GM12878 (cell line): ENCODE measurements around the gene ATF6.

ENCODE experiments used
- BCL11A ChIP-seq: IDR thresholded peaks from 2 replicates; pipeline ENCODE4 v1.6.1; 2011; ENCODE audit warnings: low read depth, low read length
- CBX3 ChIP-seq: fragments of 200-600 bp; sonication (generic); IDR thresholded peaks from 2 replicates; pipeline ENCODE4 v1.6.1; 2016; ENCODE audit warnings: low read depth, borderline replicate concordance
- CHD4 ChIP-seq: fragments of 200-600 bp; sonication (generic); IDR thresholded peaks from 2 replicates; pipeline ENCODE4 v1.6.1; 2016; ENCODE audit warnings: mild to moderate bottlenecking
- CREM ChIP-seq: IDR thresholded peaks from 2 replicates; pipeline ENCODE4 v1.6.1; 2014; ENCODE audit warnings: antibody characterized with exemption, low read depth
- ELK1 ChIP-seq: IDR thresholded peaks from 2 replicates; pipeline ENCODE4 v1.6.1; 2012; ENCODE audit warnings: low read depth, low read length, improper control_type of control experiment
- EP300 ChIP-seq, 2 experiments: fragments of 150-350 bp in 1 of 2; IDR thresholded peaks; 2 replicates each; pipeline ENCODE4 v1.6.1; 2011 to 2012; ENCODE audit warnings: low read depth in 2 of 2, low read length in 2 of 2, borderline replicate concordance in 1 of 2, improper control_type of control experiment in 1 of 2, inconsistent platforms in 1 of 2; ENCODE audit not compliant: control insufficient read depth in 1 of 2
- ESRRA ChIP-seq: IDR thresholded peaks from 2 replicates; pipeline ENCODE4 v1.6.1; 2012; ENCODE audit warnings: mild to moderate bottlenecking, low read length, improper control_type of control experiment
- GABPA ChIP-seq: IDR thresholded peaks from 2 replicates; pipeline ENCODE4 v1.6.1; 2014; ENCODE audit warnings: antibody characterized with exemption, low read depth, mild to moderate bottlenecking, inconsistent platforms
- HDAC2 ChIP-seq: fragments of 200-600 bp; sonication (generic); IDR thresholded peaks from 2 replicates; pipeline ENCODE4 v1.6.1; 2017
- POLR2AphosphoS2 ChIP-seq: IDR thresholded peaks from 2 replicates; pipeline ENCODE4 v1.6.1; 2011; ENCODE audit warnings: low read depth, mild to moderate bottlenecking, low read length, improper control_type of control experiment, moderate library complexity
- POLR2AphosphoS5 ChIP-seq: IDR thresholded peaks from 2 replicates; pipeline ENCODE4 v1.6.1; 2011; ENCODE audit warnings: mild to moderate bottlenecking, low read length, inconsistent platforms
- RAD21 ChIP-seq: IDR thresholded peaks from 2 replicates; pipeline ENCODE4 v1.6.1; 2011; ENCODE audit warnings: mild to moderate bottlenecking, low read depth, low read length, moderate library complexity; ENCODE audit not compliant: insufficient read depth
- TF ChIP-seq, protein P1 (sequence below): fragments of 450-650 bp; IDR thresholded peaks from 2 replicates; pipeline ENCODE4 v1.6.1; 2017; ENCODE audit warnings: mild to moderate bottlenecking
- TF ChIP-seq, protein P2 (sequence below), 3 experiments: IDR thresholded peaks in 2 of 3; conservative IDR thresholded peaks in 1 of 3; 2 replicates each; pipeline ENCODE4 v1.5.1; 2011; ENCODE audit warnings: low read depth in 3 of 3, low read length in 3 of 3, mild to moderate bottlenecking in 3 of 3, control low read depth in 2 of 3, moderate library complexity in 2 of 3, inconsistent platforms in 1 of 3, mixed read lengths in 1 of 3; ENCODE audit not compliant: control insufficient read depth in 2 of 3, insufficient read depth in 1 of 3; ENCODE audit errors: extremely low read depth in 1 of 3

DNA sequence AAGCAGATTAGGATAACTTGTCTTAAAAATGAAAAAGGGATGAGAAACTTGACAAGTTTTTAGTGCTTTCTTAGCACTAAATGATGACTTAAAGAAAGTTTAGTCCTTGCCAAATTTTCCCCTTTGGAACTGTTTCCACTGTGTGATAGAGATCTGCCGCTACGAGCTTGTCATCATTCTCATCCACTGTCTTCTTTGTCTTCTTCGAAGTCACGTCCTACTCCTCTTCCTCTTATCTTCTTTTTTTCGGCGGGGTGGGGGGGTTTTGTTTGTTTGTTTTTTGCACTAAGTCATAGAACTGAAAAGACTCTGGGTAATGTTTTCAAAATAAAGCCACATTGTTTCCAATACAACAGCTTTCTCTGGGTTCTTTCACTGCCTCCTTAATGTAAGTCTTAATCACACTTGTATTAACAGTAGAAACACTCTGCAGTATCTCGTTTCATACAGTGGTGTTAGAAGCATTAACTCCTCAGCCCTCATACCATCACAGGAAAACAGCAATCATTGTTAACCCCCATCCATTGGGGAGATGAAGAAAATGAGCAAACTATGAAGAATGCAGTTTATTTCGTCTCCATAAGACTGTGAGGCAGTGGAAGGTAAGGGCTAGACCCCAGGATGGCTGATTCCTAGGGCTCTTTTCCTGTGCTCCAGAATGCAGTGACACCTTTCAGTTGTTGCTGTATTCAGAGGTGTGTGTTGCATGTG lies 175.8 kb downstream of the ATF6 start:
- TF ChIP-seq, protein P1, sequence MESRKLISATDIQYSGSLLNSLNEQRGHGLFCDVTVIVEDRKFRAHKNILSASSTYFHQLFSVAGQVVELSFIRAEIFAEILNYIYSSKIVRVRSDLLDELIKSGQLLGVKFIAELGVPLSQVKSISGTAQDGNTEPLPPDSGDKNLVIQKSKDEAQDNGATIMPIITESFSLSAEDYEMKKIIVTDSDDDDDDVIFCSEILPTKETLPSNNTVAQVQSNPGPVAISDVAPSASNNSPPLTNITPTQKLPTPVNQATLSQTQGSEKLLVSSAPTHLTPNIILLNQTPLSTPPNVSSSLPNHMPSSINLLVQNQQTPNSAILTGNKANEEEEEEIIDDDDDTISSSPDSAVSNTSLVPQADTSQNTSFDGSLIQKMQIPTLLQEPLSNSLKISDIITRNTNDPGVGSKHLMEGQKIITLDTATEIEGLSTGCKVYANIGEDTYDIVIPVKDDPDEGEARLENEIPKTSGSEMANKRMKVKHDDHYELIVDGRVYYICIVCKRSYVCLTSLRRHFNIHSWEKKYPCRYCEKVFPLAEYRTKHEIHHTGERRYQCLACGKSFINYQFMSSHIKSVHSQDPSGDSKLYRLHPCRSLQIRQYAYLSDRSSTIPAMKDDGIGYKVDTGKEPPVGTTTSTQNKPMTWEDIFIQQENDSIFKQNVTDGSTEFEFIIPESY = no peak
- TF ChIP-seq RAD21 (no peak), POLR2AphosphoS5 (no peak), CBX3 (no peak), ELK1 (no peak), HDAC2 (no peak), ESRRA (no peak), BCL11A (no peak), CREM (no peak), GABPA (no peak), EP300 (IDR thresholded peaks at IDR 0.05; ENCODE audit: borderline replicate concordance in 1 of 2, control insufficient read depth in 1 of 2, low read depth in 2 of 2, low read length in 2 of 2) (no peak), POLR2AphosphoS2 (no peak), CHD4 (no peak)
- TF ChIP-seq, protein P2, sequence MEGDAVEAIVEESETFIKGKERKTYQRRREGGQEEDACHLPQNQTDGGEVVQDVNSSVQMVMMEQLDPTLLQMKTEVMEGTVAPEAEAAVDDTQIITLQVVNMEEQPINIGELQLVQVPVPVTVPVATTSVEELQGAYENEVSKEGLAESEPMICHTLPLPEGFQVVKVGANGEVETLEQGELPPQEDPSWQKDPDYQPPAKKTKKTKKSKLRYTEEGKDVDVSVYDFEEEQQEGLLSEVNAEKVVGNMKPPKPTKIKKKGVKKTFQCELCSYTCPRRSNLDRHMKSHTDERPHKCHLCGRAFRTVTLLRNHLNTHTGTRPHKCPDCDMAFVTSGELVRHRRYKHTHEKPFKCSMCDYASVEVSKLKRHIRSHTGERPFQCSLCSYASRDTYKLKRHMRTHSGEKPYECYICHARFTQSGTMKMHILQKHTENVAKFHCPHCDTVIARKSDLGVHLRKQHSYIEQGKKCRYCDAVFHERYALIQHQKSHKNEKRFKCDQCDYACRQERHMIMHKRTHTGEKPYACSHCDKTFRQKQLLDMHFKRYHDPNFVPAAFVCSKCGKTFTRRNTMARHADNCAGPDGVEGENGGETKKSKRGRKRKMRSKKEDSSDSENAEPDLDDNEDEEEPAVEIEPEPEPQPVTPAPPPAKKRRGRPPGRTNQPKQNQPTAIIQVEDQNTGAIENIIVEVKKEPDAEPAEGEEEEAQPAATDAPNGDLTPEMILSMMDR (IDR thresholded peaks at IDR 0.05 in 2 of 3, conservative IDR thresholded peaks at IDR 0.05 in 1 of 3; ENCODE audit: control insufficient read depth in 2 of 3, extremely low read depth in 1 of 3, insufficient read depth in 1 of 3, low read depth in 3 of 3, low read length in 3 of 3) = no peak
